NCI-H446 treated with DMSO at 0.1 percent for 48 hours (cell line): ENCODE measurements around the gene TMEM135.

Experiments used
- DNase-seq: peaks from one replicate; lab custom pipeline; 2025; lab: John Stamatoyannopoulos, UW

TMEM135 gene

DNA sequence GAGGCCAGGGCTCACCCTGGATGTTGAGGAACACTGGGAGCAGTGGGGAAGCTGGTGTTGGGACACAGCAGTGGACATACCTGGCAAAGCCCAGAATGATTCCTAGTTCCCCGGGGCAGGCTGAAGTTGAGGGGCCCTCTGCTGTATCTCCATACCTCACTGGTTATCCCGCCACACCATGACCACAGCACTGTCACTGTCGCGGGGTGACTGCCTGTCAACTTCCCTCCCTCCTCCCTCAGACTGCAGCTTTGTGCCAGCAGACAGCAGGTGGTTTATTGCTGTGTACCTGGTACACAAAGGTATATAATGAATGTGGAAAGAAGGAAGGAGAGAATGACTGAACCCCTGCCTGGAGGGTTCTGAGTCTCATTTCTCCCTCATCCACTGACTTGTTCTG, 318.7 kb downstream of the TMEM135 start:
- DNase-seq: no peak

DNA sequence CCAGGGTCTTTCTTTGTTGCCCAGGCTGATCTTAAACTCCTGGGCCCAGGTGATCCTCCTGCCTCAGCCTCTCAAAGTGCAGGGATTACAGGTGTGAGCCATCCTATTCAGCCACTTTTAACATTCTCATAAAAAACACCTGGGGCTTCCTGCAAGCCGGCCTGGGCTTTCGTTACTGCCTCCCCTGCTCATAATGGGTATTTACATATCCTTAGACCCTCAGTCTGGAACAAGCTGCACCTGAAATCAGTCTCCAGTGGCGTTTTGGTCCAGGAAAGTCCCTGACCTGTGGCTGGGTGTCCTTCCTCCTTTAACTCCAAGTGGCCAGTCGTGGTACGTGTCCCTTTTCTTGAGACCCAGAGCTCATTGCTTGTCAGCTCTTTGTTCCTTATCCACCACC, 320.7 kb downstream of the TMEM135 start:
- no peak for DNase-seq

DNA sequence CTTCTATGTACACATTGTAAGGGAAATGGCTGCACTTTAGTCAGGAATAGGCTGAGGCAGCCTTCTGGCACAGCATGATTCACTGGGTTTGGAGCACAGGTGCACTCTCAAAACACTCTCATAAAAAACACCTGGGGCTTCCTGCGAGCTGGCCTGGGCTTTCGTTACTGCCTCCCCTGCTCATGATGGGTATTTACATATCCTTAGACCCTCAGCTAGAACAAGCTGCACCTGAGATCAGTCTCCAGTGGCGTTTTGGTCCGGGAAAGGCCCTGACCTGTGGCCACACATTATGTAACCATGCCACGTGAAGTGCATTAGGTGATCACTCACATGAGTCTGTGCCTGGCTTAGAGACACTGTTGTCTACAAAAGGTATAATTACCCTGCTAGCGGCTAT, 321.7 kb downstream of the TMEM135 start:
- DNase-seq: no peak

DNA sequence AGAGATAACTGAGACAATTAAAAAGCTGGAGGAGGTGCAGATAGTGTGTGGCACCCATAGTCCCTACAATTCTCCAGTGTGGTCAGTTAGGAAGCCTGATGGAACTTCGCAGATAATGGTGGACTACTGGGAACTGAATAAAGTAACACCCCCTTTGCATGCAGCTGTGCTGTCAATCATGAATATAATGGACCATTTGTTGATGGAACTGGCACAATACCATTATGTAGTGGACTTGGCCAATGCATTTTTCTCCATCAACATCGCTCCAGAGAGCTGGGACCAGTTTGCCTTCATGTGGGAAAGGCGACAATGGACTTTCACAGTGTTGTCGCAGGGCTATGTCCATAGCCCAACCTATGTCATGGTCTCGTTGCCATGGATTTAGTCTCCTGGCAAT, 324.2 kb downstream of the TMEM135 start:
- no peak for DNase-seq

DNA sequence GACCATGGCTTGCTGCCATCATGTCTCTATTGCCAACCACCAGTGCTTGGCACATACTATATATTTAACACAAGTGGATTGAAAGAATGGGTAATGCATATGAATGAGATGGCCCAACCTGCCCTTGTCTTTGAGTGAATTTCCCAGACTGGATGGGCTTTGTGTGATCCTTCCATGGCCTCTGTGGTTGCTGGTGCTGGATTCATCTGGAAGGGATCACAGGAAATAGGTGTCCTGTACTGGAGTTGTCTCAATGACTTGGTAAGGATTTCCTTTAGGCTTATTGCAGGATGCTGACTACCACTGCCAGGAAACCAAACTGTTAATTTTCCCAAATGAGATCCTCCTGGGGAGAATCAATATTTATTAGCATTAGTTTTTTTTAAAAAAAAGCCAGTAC, 328.6 kb downstream of the TMEM135 start:
- DNase-seq: no peak

DNA sequence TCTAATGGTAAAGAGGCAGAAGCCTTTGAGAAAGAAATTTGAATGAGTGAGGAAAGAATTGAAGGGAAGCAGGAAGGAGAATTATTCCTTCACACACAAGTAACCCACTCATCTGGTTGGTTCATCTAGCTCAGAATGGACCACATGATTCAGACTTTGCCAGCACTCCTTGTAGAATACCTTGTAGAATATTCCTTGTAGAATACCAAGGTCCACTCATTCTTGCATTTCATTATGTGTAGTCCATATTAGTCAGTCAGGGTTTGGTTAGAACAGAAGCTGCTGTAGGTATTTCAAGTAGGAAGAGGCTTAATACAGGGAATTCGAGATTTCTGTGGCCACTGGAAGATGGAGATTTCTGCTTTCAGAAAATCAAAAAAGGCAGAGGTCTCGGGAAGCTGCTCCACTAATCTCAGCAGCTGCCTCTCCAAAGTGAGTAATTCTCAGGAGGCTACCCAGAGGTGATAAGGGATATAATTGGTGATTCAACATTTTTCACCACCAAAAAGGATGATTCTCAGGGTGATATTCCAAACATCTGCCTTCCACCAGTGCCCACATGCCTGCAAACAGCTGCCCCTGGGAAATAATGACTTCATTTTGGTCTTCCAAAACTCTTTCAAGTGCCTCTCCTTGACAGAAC, 329.1 kb downstream of the TMEM135 start:
- no peak for DNase-seq

DNA sequence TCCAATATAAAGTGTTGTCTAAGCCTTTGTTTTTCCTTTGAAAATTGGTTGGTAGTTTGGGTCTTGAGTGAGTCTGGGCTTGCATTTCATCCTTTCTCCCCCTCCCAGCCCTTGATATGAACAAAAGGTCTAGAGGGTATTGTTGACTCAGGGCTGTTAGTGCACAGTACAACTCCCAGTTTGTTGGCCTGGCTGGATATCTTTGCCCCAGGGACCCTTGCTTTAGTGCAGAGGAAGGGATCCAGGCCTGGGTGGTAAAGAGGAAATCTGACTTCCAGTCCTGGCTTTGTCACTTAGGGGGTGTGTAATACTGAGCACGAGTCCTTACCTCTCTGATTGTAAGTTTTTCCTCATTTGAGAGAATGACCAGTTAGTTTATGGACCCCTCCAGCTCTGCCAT, 330.4 kb downstream of the TMEM135 start:
- no peak for DNase-seq

DNA sequence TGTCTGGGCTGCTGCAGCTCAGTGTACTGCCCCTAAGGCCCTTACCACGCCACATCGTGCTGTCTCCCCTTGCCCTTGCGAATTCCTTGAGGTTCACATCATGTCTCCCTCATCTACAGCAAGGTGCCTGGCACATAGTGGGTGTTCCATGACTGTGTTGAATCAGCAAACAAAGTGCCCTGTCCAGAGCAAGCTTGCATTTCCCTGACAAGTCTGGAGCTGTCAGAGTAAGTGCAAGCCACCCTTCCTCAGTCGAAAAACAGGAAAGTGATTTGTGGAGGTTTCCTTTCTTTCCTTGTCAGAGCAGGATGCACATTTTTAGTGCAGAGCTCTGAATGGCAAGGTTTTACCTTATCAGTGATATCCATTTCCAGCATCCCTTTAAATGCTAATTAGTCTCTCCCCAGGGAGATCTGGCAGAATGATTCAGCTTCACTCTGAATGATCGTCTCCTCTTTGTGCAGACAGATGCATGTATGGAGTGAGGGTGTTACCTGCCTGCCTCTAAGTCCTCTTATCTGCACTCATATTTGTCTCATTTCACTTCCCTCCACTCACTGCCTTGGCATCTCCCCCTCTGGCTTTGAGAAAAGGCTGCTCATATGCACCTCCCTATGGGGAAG, 331.2 kb downstream of the TMEM135 start:
- no peak for DNase-seq

DNA sequence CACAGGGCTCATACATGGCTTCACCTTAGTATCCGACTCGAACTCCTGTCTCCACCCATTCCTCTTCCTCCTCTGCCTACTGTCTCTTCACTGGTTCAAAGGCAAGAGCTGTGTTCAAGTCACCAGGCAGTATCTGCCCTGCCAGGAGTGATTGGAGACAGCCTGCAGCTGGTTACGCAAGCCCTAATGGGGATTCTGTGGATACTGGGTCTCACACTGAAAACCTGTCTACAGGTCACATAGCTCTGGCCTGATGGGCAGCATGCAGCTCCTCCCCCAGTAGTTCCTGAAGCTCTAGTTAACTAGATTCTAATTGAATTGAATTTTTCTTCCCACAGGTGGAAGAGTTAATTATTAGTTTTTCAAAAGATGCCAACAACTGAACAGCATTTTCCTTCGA, 332.2 kb downstream of the TMEM135 start:
- no peak for DNase-seq

DNA sequence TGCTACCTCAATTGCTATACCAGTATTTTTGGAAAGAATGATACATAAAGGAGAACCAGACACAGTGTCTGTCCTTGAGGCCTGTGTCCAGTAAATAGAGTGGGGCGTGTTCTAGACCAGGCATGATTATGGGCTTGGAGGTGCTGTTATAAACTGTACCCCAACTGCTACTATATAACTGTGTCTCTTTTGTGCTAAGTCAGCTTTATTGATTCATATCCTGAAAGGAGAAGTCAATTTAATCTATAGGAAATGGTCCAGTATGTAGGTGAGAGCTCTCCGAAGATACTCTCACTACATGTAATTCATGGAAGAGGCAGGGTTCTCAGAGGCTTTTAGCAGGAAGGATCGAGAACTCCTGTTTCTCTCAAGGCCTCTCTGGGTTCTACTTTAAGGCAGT, 334.3 kb downstream of the TMEM135 start:
- no peak for DNase-seq
